ENCODE results near the gene NUDT8. TPM values are rescaled to one million over a fixed set of nuclear protein-coding genes. Genes with fewer than 3 reads are reported as not detected.

NUDT8 gene
- polyA plus RNA-seq, 1 of the 3 experiments (the other 2 are of a cell fraction) = 2.7 TPM

- TF ChIP-seq POLR2AphosphoS5 (IDR thresholded peaks at IDR 0.05; ENCODE audit: low read depth, low read length) (no peak), NFIC (IDR thresholded peaks at IDR 0.05; ENCODE audit: borderline replicate concordance) (no peak), ZBTB33 (IDR thresholded peaks at IDR 0.05; ENCODE audit: borderline replicate concordance, low read depth) (no peak), FOSL2 (IDR thresholded peaks at IDR 0.05; ENCODE audit: borderline replicate concordance, low read depth) (no peak), ELF1 (IDR thresholded peaks at IDR 0.05) (no peak), GABPA (IDR thresholded peaks at IDR 0.05; ENCODE audit: low read depth) (no peak), NRF1 (IDR thresholded peaks at IDR 0.05; ENCODE audit: low read depth, low read length) (no peak), EZH2phosphoT487 (IDR thresholded peaks at IDR 0.05; ENCODE audit: borderline replicate concordance, low read depth) (no peak)
- TF ChIP-seq, protein P1, sequence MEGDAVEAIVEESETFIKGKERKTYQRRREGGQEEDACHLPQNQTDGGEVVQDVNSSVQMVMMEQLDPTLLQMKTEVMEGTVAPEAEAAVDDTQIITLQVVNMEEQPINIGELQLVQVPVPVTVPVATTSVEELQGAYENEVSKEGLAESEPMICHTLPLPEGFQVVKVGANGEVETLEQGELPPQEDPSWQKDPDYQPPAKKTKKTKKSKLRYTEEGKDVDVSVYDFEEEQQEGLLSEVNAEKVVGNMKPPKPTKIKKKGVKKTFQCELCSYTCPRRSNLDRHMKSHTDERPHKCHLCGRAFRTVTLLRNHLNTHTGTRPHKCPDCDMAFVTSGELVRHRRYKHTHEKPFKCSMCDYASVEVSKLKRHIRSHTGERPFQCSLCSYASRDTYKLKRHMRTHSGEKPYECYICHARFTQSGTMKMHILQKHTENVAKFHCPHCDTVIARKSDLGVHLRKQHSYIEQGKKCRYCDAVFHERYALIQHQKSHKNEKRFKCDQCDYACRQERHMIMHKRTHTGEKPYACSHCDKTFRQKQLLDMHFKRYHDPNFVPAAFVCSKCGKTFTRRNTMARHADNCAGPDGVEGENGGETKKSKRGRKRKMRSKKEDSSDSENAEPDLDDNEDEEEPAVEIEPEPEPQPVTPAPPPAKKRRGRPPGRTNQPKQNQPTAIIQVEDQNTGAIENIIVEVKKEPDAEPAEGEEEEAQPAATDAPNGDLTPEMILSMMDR (IDR thresholded peaks at IDR 0.05) = no peak
- TF ChIP-seq, protein P2, sequence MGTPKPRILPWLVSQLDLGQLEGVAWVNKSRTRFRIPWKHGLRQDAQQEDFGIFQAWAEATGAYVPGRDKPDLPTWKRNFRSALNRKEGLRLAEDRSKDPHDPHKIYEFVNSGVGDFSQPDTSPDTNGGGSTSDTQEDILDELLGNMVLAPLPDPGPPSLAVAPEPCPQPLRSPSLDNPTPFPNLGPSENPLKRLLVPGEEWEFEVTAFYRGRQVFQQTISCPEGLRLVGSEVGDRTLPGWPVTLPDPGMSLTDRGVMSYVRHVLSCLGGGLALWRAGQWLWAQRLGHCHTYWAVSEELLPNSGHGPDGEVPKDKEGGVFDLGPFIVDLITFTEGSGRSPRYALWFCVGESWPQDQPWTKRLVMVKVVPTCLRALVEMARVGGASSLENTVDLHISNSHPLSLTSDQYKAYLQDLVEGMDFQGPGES (IDR thresholded peaks at IDR 0.05; ENCODE audit: low read depth, low read length) = no peak
- TF ChIP-seq, protein P3, sequence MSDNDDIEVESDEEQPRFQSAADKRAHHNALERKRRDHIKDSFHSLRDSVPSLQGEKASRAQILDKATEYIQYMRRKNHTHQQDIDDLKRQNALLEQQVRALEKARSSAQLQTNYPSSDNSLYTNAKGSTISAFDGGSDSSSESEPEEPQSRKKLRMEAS (IDR thresholded peaks at IDR 0.05; ENCODE audit: low read depth) = no peak
- Histone ChIP-seq H3K27ac (ENCODE audit: low read depth in 2 of 2, low read length in 1 of 2) (no peak overlapping the region), H3K36me3 (replicated peaks in 1 of 2; ENCODE audit: control insufficient read depth in 1 of 2, insufficient read depth in 2 of 2, low read length in 1 of 2) (peaks cover 5 to 42% of the 10 kb centered on the region in 2 experiments), H3K9me2 (no peaks in the 10 kb centered on the region), H3K4me1 (ENCODE audit: control insufficient read depth in 1 of 2, insufficient read depth in 2 of 2, low read depth in 1 of 2, low read length in 1 of 2) (peaks cover 7 to 13% of the 10 kb centered on the region in 2 experiments; a peak in 3 of 4 replicates), H3F3A (replicated peaks; ENCODE audit: insufficient read depth) (no peaks in the 10 kb centered on the region), H4K20me1 (ENCODE audit: insufficient read depth) (peaks cover 2% of the 10 kb centered on the region; the same call in 1 of the 2 replicates), H3K27me3 (ENCODE audit: insufficient read depth) (no peaks in the 10 kb centered on the region), H3K9ac (no peak overlapping the region), H3K79me2 (ENCODE audit: insufficient read depth) (peaks cover 17% of the 10 kb centered on the region), H3K4me2 (no peak overlapping the region), H2AFZ (ENCODE audit: low read depth) (no peak overlapping the region), H3K9me3 (no peaks in the 10 kb centered on the region), H3K4me3 (ENCODE audit: low read depth in 2 of 2, low read length in 1 of 2) (no peak overlapping the region)
- CTCF ChIA-PET = interaction anchor here (2.4 kb wide), 1 partner anchor 19 kb away, joined by 17 read pairs; the partner anchor contains the start of gene NUDT8
- POLR2A ChIA-PET = no interaction called here
- WGBS (ENCODE audit: low lambda C conversion rate) = 95% methylated on average over 11 of the region's 15 CpGs
- DNase-seq = no peak
Observed at GRCh38 chr11:67610302-67610868, 19.4 kb downstream of the NUDT8 start.

All from SK-N-SH (cell line).